Measurements from ENCODE around the gene SPATA2. TPM values are rescaled to one million over a fixed set of nuclear protein-coding genes. Genes with fewer than 3 reads are reported as not detected.

SPATA2 gene
- total and polyA plus RNA-seq, 2 donors (not counting 3 experiments of a cell fraction or from before 2014, with no cell fraction given), result 4.9 to 6.1 TPM

- no peaks in the 10 kb centered on the region for H3K9me1 ChIP-seq (replicated peaks; ENCODE audit: control insufficient read depth, extremely low read depth, insufficient read depth, low read length)
- ChIA-PET CTCF (interaction anchor here (0.5 to 6.6 kb wide), 10 partner anchors 11 to 349 kb away, joined by 3 to 69 read pairs (median 4); no protein-coding TSS in a partner anchor), POLR2A (no interaction called here)
- no peak overlapping the region for H3K27ac ChIP-seq (ENCODE audit: insufficient read depth, low read depth, low read length)
- dilution Hi-C loops (cut with MboI; ENCODE audit: extremely low pct_ligation_motif_present, low sequenced_read_pairs), result no loop called here
- no peak overlapping the region for H3K4me2 ChIP-seq (ENCODE audit: insufficient read depth, low read length)
- peak overlapping the region; percentile 7 for H2AFZ ChIP-seq (ENCODE audit: low read depth, low read length)
- TF ChIP-seq EZH2 (IDR thresholded peaks at IDR 0.05; ENCODE audit: borderline replicate concordance, low read depth, low read length, severe bottlenecking) (no peak), MYC (IDR thresholded peaks at IDR 0.05; ENCODE audit: low read depth, low read length) (no peak), JUN (IDR thresholded peaks at IDR 0.05; ENCODE audit: borderline replicate concordance, insufficient read depth, insufficient read length, low read depth) (no peak), POLR2A (IDR thresholded peaks at IDR 0.05; ENCODE audit: low read depth, low read length) (no peak), GATA2 (IDR thresholded peaks at IDR 0.05; ENCODE audit: insufficient read depth, insufficient read length, low read depth, low read length) (no peak), FOS (IDR thresholded peaks at IDR 0.05; ENCODE audit: borderline replicate concordance, insufficient read depth, low read length) (no peak), CTCF (IDR thresholded peaks at IDR 0.05; ENCODE audit: extremely low read depth in 1 of 2, insufficient read depth in 1 of 2, low read depth in 1 of 2, low read length in 2 of 2) (no peak), POLR2AphosphoS5 (IDR thresholded peaks at IDR 0.05; ENCODE audit: insufficient read depth, low read depth, low read length) (no peak), MAX (IDR thresholded peaks at IDR 0.05; ENCODE audit: insufficient read depth, insufficient read length) (no peak)
- intact Hi-C loops (cut with micrococcal nuclease), result no loop called here
- no peaks in the 10 kb centered on the region for H3K27me3 ChIP-seq (ENCODE audit: control insufficient read depth in 2 of 2, insufficient read depth in 2 of 2, low read length in 2 of 2)
- no peak overlapping the region for H3K4me3 ChIP-seq (replicated peaks in 1 of 3; ENCODE audit: insufficient read depth in 1 of 3, low read depth in 1 of 3, low read length in 3 of 3)
- no peaks in the 10 kb centered on the region for H3K9me3 ChIP-seq (replicated peaks; ENCODE audit: control insufficient read depth, insufficient read depth, low read length)
- no peaks in the 10 kb centered on the region for H4K20me1 ChIP-seq (replicated peaks; ENCODE audit: control insufficient read depth, extremely low read depth, insufficient read depth, low read length)
- H3K4me1 ChIP-seq (ENCODE audit: control insufficient read depth, extremely low read depth, insufficient read depth, low read length), result peaks cover 20% of the 10 kb centered on the region
- no peaks in the 10 kb centered on the region for H3K79me2 ChIP-seq (ENCODE audit: control insufficient read depth, insufficient read depth, low read length)
- no peaks in the 10 kb centered on the region for H3K36me3 ChIP-seq (ENCODE audit: control insufficient read depth in 2 of 2, extremely low read depth in 1 of 2, insufficient read depth in 2 of 2, low read length in 2 of 2)
- FAIRE-seq, result no peak
- no peak overlapping the region for H3K9ac ChIP-seq (replicated peaks; ENCODE audit: extremely low read depth, insufficient read depth, low read length)
- no TSS peak for BruUV-seq (replicated peaks)
- peak; percentile 20 for DNase-seq (ENCODE audit: low read depth, low spot score)
These were observed 24.6 kb downstream of the SPATA2 start for GRCh38 chr20:49890471-49891361.

All from endothelial cell of umbilical vein (primary cell).